Skeletal muscle satellite cell (primary cell): ENCODE measurements around the gene PABPN1L.

Source experiments
- H3K27me3 ChIP-seq: 2 replicates; pipeline ENCODE4 v1.7.0; 2013; ENCODE audit warnings: low read length; ENCODE audit not compliant: control insufficient read depth, insufficient read depth
- H3K36me3 ChIP-seq: 2 replicates; pipeline ENCODE4 v1.7.0; 2013; ENCODE audit warnings: mild to moderate bottlenecking, control low read depth, low read length; ENCODE audit not compliant: insufficient read depth
- H3K4me1 ChIP-seq: 2 replicates; pipeline ENCODE4 v1.7.0; 2013; ENCODE audit warnings: low read length; ENCODE audit not compliant: control insufficient read depth, insufficient read depth
- H3K4me2 ChIP-seq: 2 replicates; pipeline ENCODE4 v1.7.0; 2013; ENCODE audit warnings: mild to moderate bottlenecking, low read length
- H3K4me3 ChIP-seq: 2 replicates; pipeline ENCODE4 v1.7.0; 2013; ENCODE audit warnings: low read length
- H3K9ac ChIP-seq: 2 replicates; pipeline ENCODE4 v1.7.0; 2013; ENCODE audit warnings: mild to moderate bottlenecking, low read depth, low read length, moderate library complexity
- H3K9me3 ChIP-seq: replicated peaks from 2 replicates; pipeline ENCODE4 v1.7.0; 2013; ENCODE audit warnings: mild to moderate bottlenecking, control low read depth, low read length

Gene PABPN1L

GRCh38 chr16:88908307-88908706 is 41.8 kb upstream of the PABPN1L start:
- Histone ChIP-seq H3K9me3 (no peaks in the 10 kb centered on the region), H3K4me3 (no peak overlapping the region), H3K4me2 (no peak overlapping the region), H3K36me3 (no peaks in the 10 kb centered on the region), H3K9ac (no peak overlapping the region), H3K27me3 (peaks cover 58% of the 10 kb centered on the region), H3K4me1 (no peaks in the 10 kb centered on the region)

- Histone ChIP-seq H3K27me3 (peaks cover 59% of the 10 kb centered on the region), H3K4me3 (no peak overlapping the region), H3K9me3 (no peaks in the 10 kb centered on the region), H3K9ac (no peak overlapping the region), H3K36me3 (no peaks in the 10 kb centered on the region), H3K4me1 (no peaks in the 10 kb centered on the region), H3K4me2 (no peak overlapping the region)
Measured at GRCh38 chr16:88907768-88908167, 41.3 kb upstream of the PABPN1L start.

- Histone ChIP-seq H3K27me3 (peaks cover 58% of the 10 kb centered on the region), H3K9me3 (no peaks in the 10 kb centered on the region), H3K9ac (no peak overlapping the region), H3K4me2 (no peak overlapping the region), H3K4me3 (no peak overlapping the region), H3K4me1 (no peaks in the 10 kb centered on the region), H3K36me3 (no peaks in the 10 kb centered on the region)
Measured at GRCh38 chr16:88906535-88907105, 40.2 kb upstream of the PABPN1L start.

- Histone ChIP-seq H3K27me3 (peaks cover 53% of the 10 kb centered on the region), H3K9me3 (no peaks in the 10 kb centered on the region), H3K36me3 (no peaks in the 10 kb centered on the region), H3K4me1 (no peaks in the 10 kb centered on the region), H3K4me2 (no peak overlapping the region), H3K9ac (no peak overlapping the region), H3K4me3 (no peak overlapping the region)
Measured at GRCh38 chr16:88906020-88906419, 39.6 kb upstream of the PABPN1L start.

- Histone ChIP-seq H3K4me3 (no peak overlapping the region), H3K9me3 (no peaks in the 10 kb centered on the region), H3K4me1 (no peaks in the 10 kb centered on the region), H3K27me3 (peaks cover 53% of the 10 kb centered on the region), H3K4me2 (no peak overlapping the region), H3K36me3 (no peaks in the 10 kb centered on the region), H3K9ac (no peak overlapping the region)
Measured at GRCh38 chr16:88905563-88905962, 39.1 kb upstream of the PABPN1L start.

- H3K4me3 ChIP-seq: no peak overlapping the region
- no peaks in the 10 kb centered on the region for H3K9me3 ChIP-seq
- H3K9ac ChIP-seq: no peak overlapping the region
- H3K4me1 ChIP-seq: no peaks in the 10 kb centered on the region
- H3K36me3 ChIP-seq: no peaks in the 10 kb centered on the region
- H3K27me3 ChIP-seq: peaks cover 52% of the 10 kb centered on the region
- H3K4me2 ChIP-seq: no peak overlapping the region
Measured at GRCh38 chr16:88904676-88905365, 38.4 kb upstream of the PABPN1L start.

GRCh38 chr16:88903267-88903666 is 36.8 kb upstream of the PABPN1L start:
- Histone ChIP-seq H3K4me1 (no peaks in the 10 kb centered on the region), H3K4me2 (no peak overlapping the region), H3K9me3 (no peaks in the 10 kb centered on the region), H3K36me3 (no peaks in the 10 kb centered on the region), H3K4me3 (no peak overlapping the region), H3K9ac (no peak overlapping the region), H3K27me3 (peaks cover 44% of the 10 kb centered on the region)

- no peaks in the 10 kb centered on the region for H3K9me3 ChIP-seq
- peaks cover 44% of the 10 kb centered on the region for H3K27me3 ChIP-seq
- no peaks in the 10 kb centered on the region for H3K4me1 ChIP-seq
- no peaks in the 10 kb centered on the region for H3K36me3 ChIP-seq
- no peak overlapping the region for H3K9ac ChIP-seq
- H3K4me3 ChIP-seq: no peak overlapping the region
- H3K4me2 ChIP-seq: no peak overlapping the region
Measured at GRCh38 chr16:88902744-88903143, 36.3 kb upstream of the PABPN1L start.

- Histone ChIP-seq H3K4me2 (no peak overlapping the region), H3K27me3 (peaks cover 44% of the 10 kb centered on the region), H3K9ac (no peak overlapping the region), H3K4me3 (no peak overlapping the region), H3K4me1 (no peaks in the 10 kb centered on the region), H3K9me3 (no peaks in the 10 kb centered on the region), H3K36me3 (no peaks in the 10 kb centered on the region)
Measured at GRCh38 chr16:88901718-88902337, 35.4 kb upstream of the PABPN1L start.

GRCh38 chr16:88900662-88901052 is 34.2 kb upstream of the PABPN1L start:
- Histone ChIP-seq H3K36me3 (no peaks in the 10 kb centered on the region), H3K4me2 (no peak overlapping the region), H3K4me3 (no peak overlapping the region), H3K4me1 (no peaks in the 10 kb centered on the region), H3K27me3 (peaks cover 44% of the 10 kb centered on the region), H3K9ac (no peak overlapping the region), H3K9me3 (no peaks in the 10 kb centered on the region)

GRCh38 chr16:88899901-88900661 is 33.6 kb upstream of the PABPN1L start:
- H3K9ac ChIP-seq: no peak overlapping the region
- H3K27me3 ChIP-seq: peaks cover 44% of the 10 kb centered on the region
- no peak overlapping the region for H3K4me3 ChIP-seq
- no peaks in the 10 kb centered on the region for H3K9me3 ChIP-seq
- no peaks in the 10 kb centered on the region for H3K36me3 ChIP-seq
- no peak overlapping the region for H3K4me2 ChIP-seq
- H3K4me1 ChIP-seq: no peaks in the 10 kb centered on the region
